AG08396 (cell line): ENCODE results near the gene HSF2BP.
"Not testable (repeated sequence)": the region's sequence is repeated elsewhere in the genome, so short reads cannot be mapped to it uniquely, and the experiment has no call there.

Experiments
- DNase-seq: peaks from one replicate; pipeline ENCODE4 v3.0.0; 2012; ENCODE audit warnings: low spot score, mixed read lengths

HSF2BP gene

DNA sequence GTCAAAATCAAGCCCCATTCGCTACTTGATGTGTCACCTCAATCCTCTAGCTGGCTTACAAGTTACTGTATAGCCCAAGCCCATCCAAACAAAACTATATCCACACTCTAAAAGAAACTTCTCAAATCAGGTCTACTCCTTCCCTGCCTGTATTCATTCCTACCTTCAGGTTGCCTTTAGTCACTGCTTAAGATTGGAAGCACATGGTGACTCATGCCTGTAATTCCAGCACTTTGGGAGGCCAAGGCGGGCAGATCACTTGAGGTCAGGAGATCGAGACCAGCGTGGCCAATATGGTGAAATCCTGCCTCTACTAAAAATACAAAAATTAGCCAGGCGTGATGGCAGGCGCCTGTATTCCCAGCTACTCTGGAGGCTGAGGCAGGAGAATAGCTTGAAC, 7.4 kb downstream of the HSF2BP start:
- DNase-seq, result not testable (repeated sequence)

DNA sequence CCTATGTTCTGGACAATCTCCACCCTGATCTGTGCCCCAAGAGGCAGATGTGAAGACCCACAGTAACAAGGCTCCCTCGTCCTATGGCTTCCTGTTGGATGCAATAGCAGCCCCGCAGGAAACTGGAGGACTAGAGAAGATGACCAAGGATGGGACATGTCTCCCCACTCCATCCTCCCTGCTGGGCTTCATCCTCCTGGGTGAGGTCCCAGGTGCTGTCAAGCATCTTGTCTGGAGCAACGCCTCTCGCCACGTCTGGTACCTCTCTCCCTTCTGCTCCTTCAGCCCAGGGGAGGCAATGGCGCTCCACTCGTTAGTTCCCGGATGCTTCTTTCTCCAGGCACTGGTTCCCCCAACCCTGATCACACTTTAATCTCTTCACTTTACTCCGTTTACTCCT, 11.1 kb downstream of the HSF2BP start:
- no peak for DNase-seq

DNA sequence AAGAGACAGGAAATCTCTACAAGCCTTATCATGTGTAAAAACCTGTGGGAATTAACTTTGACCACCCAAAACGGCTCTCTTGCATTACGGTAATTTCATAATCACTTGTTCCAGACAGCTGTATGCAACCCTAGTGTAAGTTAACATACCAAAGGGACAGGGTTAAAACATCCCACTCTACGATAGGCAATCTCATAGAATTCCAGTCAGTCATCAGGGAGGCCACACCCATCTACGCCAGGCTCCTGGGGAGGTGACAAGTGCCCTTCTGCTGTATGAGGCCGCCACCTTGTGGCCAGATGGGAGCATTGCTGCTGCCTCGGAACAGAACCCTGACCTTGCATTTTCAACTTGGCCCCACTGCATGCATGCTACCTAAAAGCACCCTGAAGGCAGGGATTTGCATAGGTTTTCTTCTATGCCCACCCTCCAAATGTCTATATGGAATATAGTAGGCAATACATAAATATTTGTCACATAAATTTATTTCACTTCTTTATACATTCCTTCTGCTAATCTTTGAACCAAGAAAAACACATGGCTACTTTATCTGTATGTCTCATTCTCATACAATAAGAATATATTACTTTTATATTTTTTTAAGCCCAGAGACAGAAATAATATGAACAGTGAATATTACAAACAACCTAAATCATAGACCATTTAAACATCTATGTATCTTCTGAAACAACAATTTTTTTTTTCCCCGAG, 12.6 kb downstream of the HSF2BP start:
- DNase-seq, result peak; percentile 88

DNA sequence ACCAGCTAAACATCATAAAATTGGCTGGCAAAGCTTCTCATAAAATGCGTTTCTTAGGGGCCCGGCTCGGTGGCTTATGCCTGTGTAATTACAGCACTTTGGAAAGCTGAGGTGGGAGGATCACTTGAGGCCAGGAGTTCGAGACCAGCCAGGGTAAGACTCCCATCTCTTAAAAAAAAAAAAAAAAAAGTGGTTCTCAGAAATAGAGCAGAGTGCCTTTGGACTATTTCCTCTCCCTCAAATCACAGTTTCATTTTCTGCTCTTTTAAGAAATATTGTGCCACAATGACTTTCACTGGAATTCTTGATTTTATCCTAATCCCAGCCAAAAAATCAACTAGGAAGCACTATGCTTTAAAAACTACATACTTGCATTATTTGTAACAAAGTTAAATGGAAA, 13.3 kb downstream of the HSF2BP start:
- DNase-seq, result no peak

DNA sequence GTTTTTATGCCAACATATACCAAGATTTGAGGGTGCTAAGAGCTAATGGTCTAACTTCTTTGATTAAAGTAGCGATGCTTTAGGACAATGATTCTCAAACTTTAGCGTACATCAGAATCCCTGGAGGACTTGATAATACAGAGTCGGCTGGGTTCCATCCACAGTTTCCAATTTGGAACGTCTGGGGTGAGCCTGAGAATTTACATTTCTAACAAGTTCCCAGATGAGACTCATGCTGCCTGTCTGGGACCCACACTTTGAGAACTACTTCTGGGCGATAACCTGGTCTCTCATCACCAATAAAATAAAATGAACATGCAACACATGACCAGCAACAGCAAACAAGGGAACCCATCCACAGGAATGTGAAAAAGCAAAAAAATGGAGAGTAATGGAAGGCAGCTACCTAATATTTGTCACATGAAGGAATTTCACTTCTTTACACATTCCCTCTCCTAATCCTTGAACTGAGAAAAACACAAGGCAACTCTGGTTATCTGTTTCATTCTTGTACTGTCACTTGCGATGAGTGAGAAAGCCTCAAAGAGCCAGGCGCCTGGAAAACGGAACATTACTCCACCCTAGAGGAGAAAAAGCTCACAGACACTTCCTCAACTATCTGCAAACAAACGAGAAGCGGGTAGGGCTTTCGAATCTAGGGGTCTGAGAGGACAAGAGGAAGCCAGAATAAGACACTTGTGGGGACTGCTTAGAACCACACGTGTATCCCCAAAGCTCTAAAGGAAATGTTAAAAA, 14.0 kb downstream of the HSF2BP start:
- peak; percentile 55 for DNase-seq

DNA sequence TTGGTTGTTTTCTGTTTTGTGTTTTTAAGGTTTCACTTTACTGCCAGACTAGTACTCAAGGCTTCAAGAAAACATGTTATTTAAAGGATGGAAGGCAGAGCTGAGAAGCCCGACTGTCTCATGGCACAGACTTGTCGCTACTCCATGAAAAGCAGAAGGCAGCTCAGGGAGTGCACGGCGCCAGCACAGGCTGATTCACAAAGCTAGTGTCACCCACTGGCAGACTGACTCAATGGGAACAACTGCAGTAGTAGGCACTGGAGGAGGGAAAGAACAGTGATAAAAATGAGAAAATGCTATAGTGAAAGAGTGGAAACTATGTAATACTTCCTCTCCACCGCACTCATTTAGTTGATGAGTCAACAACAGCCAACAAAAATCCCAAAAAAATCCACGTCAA, 14.7 kb downstream of the HSF2BP start:
- no peak for DNase-seq

DNA sequence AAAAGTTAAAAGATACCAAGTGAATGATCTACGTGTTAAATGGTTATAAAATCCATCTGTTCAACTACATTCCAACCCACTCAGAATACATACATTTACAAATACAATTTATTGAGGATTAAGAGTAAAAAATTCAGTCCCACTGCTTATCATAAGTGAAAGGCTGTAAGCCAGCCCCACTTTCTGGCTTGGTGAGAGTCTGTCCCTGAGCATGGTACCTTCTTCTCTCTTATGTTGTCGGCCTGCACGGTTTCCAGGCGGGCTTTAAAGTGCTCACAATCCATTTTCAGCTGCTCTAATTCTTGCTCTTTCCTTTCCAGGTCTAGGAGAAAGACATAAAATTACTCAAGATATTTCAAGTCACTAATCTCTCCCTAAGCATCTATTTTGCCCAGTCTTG, 15.2 kb downstream of the HSF2BP start:
- DNase-seq, result no peak

DNA sequence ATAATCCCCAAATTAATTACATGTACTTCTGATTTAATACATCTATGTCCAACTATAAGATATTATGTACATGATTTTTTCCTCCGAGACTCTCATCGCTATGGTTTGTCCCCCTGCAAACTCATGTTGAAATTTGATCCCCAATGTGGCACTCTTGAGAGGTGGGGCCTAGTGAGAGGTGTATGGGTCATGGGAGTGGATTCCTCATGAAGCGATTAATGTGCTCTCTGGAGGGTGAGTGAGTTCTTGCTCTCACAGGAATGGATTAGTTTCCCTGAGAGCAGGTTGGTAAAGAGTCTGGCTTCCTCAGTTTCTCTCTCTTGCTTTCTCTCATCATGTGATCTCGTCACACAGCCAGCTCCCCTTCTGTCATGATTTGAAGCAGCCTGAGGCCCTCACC, 16.1 kb downstream of the HSF2BP start:
- DNase-seq, result no peak

DNA sequence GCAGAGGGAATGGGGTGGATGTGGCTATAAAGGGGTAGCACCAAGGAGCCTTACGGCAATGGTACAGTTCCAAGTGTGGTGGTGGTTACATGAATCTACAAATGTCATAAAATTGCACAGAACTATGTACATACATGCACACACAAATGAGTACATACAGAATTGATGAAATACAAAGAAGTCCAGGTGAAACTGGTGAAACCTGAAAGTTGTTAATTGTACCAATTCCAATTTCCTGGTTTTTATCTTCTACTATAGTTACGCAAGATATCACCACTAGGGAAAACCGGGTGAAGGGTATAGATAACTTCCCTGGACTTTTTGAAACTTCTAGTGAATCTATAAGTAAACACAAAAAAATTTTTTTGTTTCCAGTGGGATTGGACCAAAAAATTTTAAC, 18.9 kb downstream of the HSF2BP start:
- no peak for DNase-seq

DNA sequence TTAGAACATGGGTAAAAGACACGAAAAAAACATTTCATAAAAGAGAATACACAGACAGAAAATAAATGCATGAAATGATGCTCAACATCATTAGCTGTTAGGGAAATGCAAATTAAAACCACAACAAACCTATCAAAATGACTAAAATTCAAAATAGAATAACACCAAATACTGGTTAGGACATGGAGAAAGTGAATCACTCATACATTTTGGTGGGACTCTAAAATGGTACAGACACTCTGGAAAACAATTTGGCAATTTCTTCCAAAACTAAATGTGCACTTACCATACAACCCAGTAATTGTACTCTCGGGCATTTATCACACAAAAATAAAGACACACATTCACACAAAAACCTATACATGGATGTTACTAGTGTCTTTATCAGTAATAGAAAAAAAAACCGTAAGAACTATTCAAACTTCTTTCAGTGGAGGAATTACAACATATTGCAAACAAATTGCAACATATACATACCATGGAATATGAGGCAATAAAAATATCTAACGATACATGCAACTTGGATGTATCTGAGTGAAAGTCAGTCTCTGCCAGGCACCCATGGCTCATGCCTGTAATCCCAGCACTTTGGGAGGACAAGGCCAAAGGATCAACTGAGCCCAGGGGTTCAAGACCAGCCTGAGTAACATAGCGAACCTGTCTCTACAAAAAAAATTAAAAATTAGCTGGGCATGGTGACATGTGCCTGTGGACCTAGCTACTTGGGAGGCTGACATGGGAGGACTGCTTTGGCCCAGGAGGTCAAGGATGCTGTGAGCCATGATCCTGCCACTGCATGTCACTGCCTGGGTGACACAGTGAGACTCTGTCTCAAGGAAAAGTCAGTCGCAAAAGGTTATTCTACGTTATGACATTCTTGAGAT, 19.6 kb downstream of the HSF2BP start:
- DNase-seq, result no peak

DNA sequence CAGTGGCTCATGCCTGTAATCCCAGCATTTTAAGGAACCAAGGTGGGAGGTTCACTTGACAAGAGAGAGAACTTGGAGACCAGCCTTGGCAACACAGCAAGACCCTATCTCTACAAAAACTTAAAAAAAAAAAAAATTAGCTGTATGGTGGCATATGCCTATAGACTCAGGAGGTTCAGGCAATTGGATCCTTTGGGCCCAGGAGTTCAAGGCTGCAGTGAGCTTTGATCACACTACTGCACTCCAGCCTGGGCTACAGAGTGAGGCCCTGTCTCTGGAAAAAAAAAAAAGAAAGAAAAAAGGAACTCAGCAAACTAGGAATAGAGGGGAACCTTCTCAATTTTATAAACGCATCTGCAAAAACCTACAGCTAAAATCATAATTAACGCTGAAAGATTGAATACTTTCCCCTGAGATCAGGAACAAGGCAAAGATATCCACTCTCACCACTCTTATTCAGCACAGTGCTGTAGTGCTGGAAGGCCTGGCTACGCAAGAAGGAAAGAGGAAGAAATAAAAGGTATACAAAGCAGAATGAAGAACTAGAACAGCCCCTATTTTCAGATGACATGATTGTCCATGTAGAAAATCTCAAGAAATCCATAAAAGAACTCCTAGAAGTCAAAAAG, 21.6 kb downstream of the HSF2BP start:
- DNase-seq, result no peak

DNA sequence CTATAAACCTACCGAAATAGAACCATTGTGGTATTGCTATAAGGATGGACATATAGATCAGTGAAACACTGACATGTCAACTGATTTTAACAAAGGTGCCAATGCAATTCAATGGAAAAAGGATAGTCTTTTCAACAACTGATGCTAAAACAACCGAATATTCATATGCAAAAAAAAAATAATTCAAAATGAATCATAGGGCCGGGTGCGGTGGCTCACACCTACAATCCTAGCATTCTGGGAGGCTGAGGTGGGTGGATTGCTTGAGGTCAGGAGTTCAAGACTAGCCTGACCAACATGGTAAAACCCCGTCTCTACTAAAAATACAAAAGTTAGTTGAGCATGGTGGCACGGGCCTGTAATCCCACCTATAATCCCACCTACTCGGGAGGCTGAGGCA, 23.9 kb downstream of the HSF2BP start:
- DNase-seq, result no peak

DNA sequence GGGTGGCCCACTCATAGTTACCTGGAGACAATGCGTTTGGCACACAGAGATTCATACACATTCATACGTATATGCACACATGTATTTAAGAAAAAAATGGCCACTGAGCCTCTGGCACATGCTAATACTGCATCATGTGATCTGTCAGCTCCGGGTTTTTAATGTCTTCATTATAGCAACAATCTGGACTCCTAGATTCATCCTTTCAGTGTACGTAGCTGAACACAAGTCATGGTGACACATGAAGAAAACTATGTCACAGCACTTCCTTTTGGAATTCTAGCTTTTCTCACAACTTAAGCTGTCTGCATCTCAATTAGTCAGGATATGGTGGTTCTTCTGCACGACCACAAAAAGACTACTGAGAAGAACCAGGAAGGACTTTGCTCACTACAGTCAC, 24.7 kb downstream of the HSF2BP start:
- no peak for DNase-seq

DNA sequence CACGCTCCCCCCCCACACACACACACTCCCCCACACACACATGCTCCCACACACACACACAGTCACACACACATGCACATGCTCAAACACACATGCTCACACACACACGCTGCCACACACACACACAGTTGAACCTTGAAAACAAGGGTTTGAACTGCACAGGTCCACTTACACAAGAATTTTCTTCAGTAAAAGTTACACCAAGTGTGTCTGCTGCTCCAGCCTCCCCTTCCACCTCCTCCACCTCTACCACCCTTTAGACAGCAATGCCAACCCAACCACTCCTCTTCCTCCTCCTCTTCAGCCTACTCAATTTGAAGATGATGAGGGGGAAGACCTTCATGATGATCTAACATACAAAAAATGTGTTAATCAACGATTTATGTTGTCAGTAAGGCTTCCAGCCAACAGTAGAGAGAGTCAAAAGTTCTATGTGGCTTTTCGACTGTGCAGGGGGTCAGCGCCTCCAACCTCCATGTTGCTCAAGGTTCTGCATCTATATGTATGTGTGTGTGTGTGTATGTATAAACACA, 26.8 kb downstream of the HSF2BP start:
- no peak for DNase-seq

DNA sequence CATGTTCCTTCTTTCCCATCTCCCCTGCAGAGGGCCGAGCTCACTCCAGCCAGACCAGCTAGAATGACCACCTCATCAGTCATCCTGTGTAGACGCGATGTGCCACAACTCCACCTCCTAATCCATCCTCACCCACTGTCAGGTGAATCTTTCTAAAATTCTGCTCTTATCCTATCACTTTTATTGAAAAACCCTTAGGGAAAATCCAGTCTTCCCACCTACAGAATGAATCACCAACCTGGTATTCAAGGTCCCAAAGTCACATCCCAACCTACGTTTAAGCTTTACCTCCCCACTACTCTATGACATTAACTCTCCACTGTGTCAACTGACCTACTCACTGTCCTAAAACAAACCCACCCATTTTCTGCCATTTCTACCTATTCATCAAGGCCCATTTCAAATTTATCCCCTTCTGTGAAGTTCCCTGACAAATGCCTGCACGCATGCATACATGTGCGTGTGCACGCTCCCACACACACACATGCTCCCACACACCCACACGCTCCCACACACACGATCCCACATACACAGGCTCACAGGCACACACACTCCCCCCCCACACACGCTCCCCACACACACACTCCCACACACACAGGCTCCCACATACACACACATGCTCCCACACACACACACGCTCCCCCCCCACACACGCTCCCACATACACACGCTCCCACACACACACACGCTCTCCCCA, 27.7 kb downstream of the HSF2BP start:
- DNase-seq, result no peak

DNA sequence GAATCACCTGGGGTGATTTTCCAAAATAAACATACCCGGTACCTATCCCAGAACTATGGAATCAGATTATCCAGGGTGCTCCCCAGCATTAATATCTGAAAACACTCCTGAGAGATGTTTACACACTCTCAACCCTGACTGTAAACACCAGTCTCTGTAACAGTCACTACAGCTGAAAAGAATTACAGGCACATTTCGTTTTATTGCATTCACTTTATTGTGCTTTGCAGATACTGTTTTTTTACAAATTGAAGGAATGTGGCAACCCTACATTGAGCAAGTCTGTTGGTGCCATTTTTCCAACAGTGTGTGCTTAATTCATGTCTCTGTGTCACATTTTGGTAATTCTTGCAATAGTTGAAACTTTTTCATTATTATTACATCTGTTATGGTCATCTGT, 31.8 kb downstream of the HSF2BP start:
- no peak for DNase-seq

DNA sequence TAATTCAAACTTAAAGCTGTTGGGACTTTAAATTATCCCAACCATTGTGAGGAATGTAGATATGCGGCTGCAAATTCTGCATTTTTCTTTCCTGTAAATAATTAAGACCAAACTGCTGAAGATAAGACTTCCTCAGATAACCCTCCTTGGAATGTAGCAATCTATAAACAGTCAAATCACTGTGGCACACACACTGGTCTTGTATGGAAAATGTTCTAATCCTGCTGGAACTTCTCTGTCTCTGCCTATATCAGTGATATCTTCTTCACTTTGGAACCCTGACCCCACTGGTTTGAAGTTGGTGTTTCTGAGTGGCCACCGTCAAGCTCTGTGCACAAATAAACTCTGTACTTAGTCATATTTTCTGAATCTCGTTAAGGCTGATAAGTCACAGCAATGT, 32.9 kb downstream of the HSF2BP start:
- no peak for DNase-seq

DNA sequence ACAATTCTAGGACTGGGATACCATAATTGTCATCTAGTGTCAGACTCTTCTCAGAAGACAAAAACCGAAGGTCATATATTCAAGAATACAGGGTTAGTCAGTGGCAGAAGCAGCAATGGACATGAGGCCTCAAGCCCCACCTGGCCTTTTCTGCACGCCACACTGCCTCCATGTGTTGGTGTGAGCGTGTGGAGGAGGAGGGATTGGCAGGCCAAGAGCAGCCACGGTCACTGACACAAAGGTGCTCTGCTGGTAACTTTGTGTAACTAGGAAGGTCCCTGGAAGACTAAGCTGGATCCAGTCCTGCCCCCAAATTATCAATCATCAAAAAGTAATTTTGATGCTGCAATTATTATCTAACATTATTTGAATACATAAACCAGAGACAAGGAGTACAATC, 34.9 kb downstream of the HSF2BP start:
- DNase-seq, result no peak

DNA sequence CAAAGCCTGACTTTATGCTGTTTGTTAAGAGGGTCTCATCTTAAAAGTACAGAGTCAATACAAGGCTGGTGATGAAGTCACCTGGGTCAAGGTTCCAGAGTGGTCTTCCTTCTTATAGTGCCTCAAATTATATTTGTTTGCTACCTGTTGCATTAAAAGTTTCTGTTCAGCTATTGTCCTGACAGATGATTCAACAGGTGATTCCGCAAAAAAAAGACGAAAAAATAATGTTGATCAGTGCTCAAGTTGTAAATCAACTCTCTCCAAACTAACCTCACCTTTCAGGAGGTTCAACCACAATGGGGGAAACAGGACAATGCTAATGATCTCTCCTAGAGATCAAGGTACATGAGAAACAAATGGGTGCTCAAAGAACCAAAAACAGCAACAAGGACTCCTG, 35.7 kb downstream of the HSF2BP start:
- DNase-seq, result no peak

DNA sequence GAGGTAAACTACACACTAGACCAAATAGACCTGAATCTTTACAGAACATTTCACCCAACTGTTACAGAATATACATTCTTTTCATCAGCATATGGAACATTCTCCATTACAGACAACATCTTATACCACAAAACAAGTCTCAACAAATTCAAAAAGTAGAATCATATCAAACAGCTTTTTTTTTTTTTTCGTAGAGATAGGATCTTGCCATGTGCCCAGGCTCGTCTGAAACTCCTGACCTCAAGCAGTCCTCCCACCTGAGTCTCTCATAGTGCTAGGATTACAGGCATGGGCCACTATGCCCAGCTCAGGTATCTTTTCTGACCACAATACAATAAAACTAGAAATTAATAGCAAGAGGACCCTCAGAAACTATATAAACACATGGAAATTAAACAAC, 36.5 kb downstream of the HSF2BP start:
- DNase-seq, result no peak

DNA sequence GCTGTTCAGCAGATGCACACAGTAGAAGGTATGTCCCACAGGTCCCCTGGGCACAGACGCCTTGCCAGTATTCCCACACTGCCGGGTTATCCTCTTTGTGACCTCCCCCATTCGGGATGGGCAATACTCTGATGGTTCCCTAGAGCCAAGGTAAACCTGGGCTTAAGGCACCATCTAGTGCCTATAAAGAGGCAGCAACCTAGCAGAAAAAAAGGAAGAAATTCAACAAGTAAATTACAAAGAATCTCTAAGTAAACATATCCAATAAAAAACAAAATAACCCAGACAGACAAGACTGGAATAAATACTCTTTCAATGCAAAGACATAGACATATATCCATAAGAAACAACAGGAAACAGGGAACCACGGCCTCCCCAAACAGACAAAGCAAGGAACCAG, 39.4 kb downstream of the HSF2BP start:
- no peak for DNase-seq

DNA sequence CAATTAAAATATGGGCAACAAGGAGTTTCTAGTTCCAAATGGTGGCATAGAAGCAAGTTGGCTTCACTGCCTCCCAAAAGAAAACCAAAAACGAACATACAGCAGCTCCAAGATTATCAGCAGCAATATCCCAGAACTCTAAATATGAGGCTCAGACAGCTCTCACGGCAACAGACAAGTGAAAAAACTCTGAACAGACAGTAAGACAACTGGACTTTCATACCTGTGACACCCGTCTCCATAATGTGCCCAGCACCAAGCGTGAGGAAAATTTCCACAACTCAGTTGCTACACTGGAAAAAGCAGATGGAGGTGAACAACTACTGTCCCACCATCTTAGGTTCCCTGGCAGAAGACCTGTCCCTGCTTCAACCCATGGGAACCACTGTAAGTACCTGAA, 39.9 kb downstream of the HSF2BP start:
- no peak for DNase-seq
